Lung (tissue), 12 donors: ENCODE results near the gene TSPAN7. TPM values are rescaled to one million over a fixed set of nuclear protein-coding genes. Genes with fewer than 3 reads are reported as not detected.

Experiments used
- ATAC-seq: fragments of 200-7000 bp; cut with Tn5 transposase; one replicate; pipeline ENCODE4 v1.9.1; 2020; ENCODE audit warnings: moderate number of reproducible peaks; ENCODE audit not compliant: insufficient read depth, low FRiP score
- DNase-seq, 3 donors: peaks; one replicate each; pipeline ENCODE4 v3.0.0-alpha.2; 2013 to 2017
- H3K27ac ChIP-seq, 2 donors: one replicate each; pipeline ENCODE4 v1.5.1; 2013; ENCODE audit warnings: mild to moderate bottlenecking in 2 of 2, moderate library complexity in 2 of 2, control low read depth in 1 of 2, inconsistent platforms in 1 of 2, low read depth in 1 of 2, low read length in 1 of 2
- H3K27me3 ChIP-seq, 3 donors: one replicate each; pipeline ENCODE4 v1.5.1; 2013; ENCODE audit warnings: low read length in 2 of 3; ENCODE audit not compliant: control insufficient read depth in 3 of 3, insufficient read depth in 3 of 3
- H3K36me3 ChIP-seq, 4 donors: one replicate each; pipeline ENCODE4 v1.5.1; 2013; ENCODE audit warnings: low read length in 4 of 4, mild to moderate bottlenecking in 1 of 4, moderate library complexity in 1 of 4; ENCODE audit not compliant: control insufficient read depth in 4 of 4, insufficient read depth in 4 of 4
- H3K4me1 ChIP-seq, 5 donors: one replicate each; pipeline ENCODE4 v1.5.1; 2013; ENCODE audit warnings: low read length in 5 of 5, mild to moderate bottlenecking in 2 of 5, moderate library complexity in 1 of 5; ENCODE audit not compliant: control insufficient read depth in 5 of 5, insufficient read depth in 5 of 5
- H3K4me3 ChIP-seq: one replicate; pipeline ENCODE4 v1.5.1; 2013; ENCODE audit warnings: mild to moderate bottlenecking, control low read depth, moderate library complexity
- H3K9ac ChIP-seq, 2 donors: one replicate each; pipeline ENCODE4 v1.5.1; 2013; ENCODE audit warnings: low read length in 2 of 2, control low read depth in 1 of 2; ENCODE audit not compliant: insufficient read depth in 1 of 2
- H3K9me3 ChIP-seq, 4 donors: one replicate each; pipeline ENCODE4 v1.5.1; 2013; ENCODE audit warnings: low read length in 3 of 4, mild to moderate bottlenecking in 1 of 4, moderate library complexity in 1 of 4; ENCODE audit not compliant: control insufficient read depth in 4 of 4, insufficient read depth in 3 of 4
- CTCF ChIP-seq: IDR thresholded peaks from 2 replicates; pipeline ENCODE4 v1.5.1; 2012; ENCODE audit warnings: mild to moderate bottlenecking; ENCODE audit errors: control extremely low read depth, extremely low read depth
- WGBS, 2 donors: extraction: QIAGEN DNeasy Blood & Tissue Kit; methylation state at CpG; one replicate each; pipeline ENCODE4 v1.1.7; 2013; 5-methylcytosine and 5-hydroxymethylcytosine counted together
- polyA plus RNA-seq, 2 donors: library from polyadenylated mRNA; stranded (reverse); fragments of 200-250 nt; gene quantifications; one replicate each; pipeline ENCODE4 v1.2.1, GENCODE V29; 2013
- total RNA-seq, 2 donors: library from RNA; depleted of rRNA in 1 of 2; stranded (reverse); fragments of >200 nt in 1 of 2; gene quantifications; one replicate each; pipeline ENCODE4 v1.2.1, GENCODE V29; 2014 to 2021
- donor health status: control.
- donor health status: control.
- donor health status: Bipolar disorder and iron deficiency.
- donor health status: healthy.
- donor health status: DM: yes; HTN: yes; CAD: no.

The TSPAN7 gene
- total and polyA plus RNA-seq, 4 donors, result 36.4 to 52.4 (median 40.8) TPM

DNA sequence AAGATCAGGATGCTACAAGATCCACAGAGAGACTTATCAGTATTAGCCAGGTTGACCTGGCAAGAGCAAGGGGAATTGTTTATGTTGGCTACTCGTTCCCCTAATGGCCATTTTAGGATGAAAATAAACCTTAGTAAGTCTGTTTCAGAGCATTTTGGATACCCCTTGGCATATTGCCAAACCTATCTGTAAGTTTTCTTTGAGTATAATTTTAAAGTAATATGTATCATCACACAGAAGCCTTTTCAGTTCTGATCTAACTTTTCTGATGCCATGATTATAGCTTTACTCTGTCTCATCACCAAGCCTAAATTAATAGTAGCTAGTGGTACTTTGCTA, 99.7 kb downstream of the TSPAN7 start:
- WGBS, 2 donors, result 42 to 63% methylated on average over 1 of the region's 1 CpG
- Histone ChIP-seq H3K4me3 (no peak overlapping the region), H3K9ac (no peak overlapping the region), H3K27ac (no peak overlapping the region), H3K36me3 (no peaks in the 10 kb centered on the region), H3K9me3 (no peaks in the 10 kb centered on the region), H3K27me3 (peaks cover 0 to 39% (median 5%) of the 10 kb centered on the region in 3 donors), H3K4me1 (peaks cover 0 to 6% (median 0%) of the 10 kb centered on the region in 5 donors)
- DNase-seq, result no peak
- no peak for TF ChIP-seq CTCF
- ATAC-seq, result no peak

DNA sequence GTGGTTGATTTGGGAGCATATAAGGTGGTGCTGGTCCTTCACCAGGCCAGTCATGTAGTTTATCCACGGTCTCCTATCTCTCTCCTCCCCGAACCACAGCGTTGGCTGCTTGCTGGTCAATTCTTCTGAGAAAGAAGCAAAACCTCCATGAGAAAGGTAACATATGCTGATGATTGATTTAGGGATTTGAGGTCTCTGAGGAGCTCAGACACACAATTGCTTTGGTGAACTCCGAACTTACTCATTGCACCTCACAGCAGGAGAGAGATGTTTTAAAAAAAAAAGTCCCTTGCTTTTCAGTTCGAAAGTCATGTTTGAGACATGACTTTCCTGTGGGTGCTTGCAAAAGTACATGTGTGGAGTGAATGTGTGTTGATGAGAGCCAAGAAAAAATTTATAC, 100.2 kb downstream of the TSPAN7 start:
- DNase-seq (no peak), ATAC-seq (no peak)
- Histone ChIP-seq H3K4me3 (no peak overlapping the region), H3K27ac (no peak overlapping the region), H3K36me3 (no peaks in the 10 kb centered on the region), H3K9me3 (no peaks in the 10 kb centered on the region), H3K9ac (no peak overlapping the region), H3K27me3 (peaks cover 0 to 39% (median 5%) of the 10 kb centered on the region in 3 donors), H3K4me1 (peaks cover 0 to 1% (median 0%) of the 10 kb centered on the region in 5 donors)
- TF ChIP-seq CTCF, result no peak
- 85 to 93% methylated on average over 5 of the region's 5 CpGs for WGBS, 2 donors

- no peak for TF ChIP-seq CTCF
- Histone ChIP-seq H3K9me3 (no peaks in the 10 kb centered on the region), H3K4me1 (no peaks in the 10 kb centered on the region), H3K27me3 (peaks cover 0 to 39% (median 5%) of the 10 kb centered on the region in 3 donors), H3K36me3 (no peaks in the 10 kb centered on the region), H3K4me3 (no peak overlapping the region), H3K27ac (no peak overlapping the region), H3K9ac (no peak overlapping the region)
- ATAC-seq (no peak), DNase-seq (no peak)
- 30 to 47% methylated on average over 2 of the region's 2 CpGs for WGBS, 2 donors
Observed at GRCh38 chrX:38662640-38663039, 101.3 kb downstream of the TSPAN7 start.

- DNase-seq, result peak; percentile 40 to 79 (median 68)
- H3K27ac ChIP-seq, result no peak overlapping the region
- no peaks in the 10 kb centered on the region for H3K9me3 ChIP-seq
- TF ChIP-seq CTCF, result no peak
- no peak for ATAC-seq
- H3K27me3 ChIP-seq, result peaks cover 0 to 38% (median 5%) of the 10 kb centered on the region in 3 donors
- 20 to 29% methylated on average over 5 of the region's 5 CpGs for WGBS, 2 donors
- H3K36me3 ChIP-seq, result no peaks in the 10 kb centered on the region
- no peak overlapping the region for H3K4me3 ChIP-seq
- H3K4me1 ChIP-seq, result no peaks in the 10 kb centered on the region
- H3K9ac ChIP-seq, result no peak overlapping the region
Observed at GRCh38 chrX:38664285-38664684, 102.9 kb downstream of the TSPAN7 start.
